GM12872 (cell line): Measurements from ENCODE around the gene RNPS1.

ENCODE experiments used
- CTCF ChIP-seq: IDR thresholded peaks from 3 replicates; pipeline ENCODE4 v1.5.1; 2011; ENCODE audit warnings: low read depth, mild to moderate bottlenecking, low read length, moderate library complexity; ENCODE audit not compliant: insufficient read depth

RNPS1 gene

GRCh38 chr16:2278956-2279800 lies 11.3 kb upstream of the RNPS1 start:
- no peak for TF ChIP-seq CTCF

GRCh38 chr16:2278272-2278608 lies 10.3 kb upstream of the RNPS1 start:
- no peak for TF ChIP-seq CTCF

GRCh38 chr16:2277466-2278271 lies 9.7 kb upstream of the RNPS1 start:
- no peak for TF ChIP-seq CTCF

- no peak for TF ChIP-seq CTCF
Measured at GRCh38 chr16:2276368-2277195, 8.7 kb upstream of the RNPS1 start.

- no peak for TF ChIP-seq CTCF
Measured at GRCh38 chr16:2275476-2276367, 7.8 kb upstream of the RNPS1 start.

GRCh38 chr16:2273931-2274330 lies 6.0 kb upstream of the RNPS1 start:
- no peak for TF ChIP-seq CTCF
